PFSK-1 (cell line): ENCODE data around the gene BICD1.

Source experiments
- FOXP2 ChIP-seq: optimal IDR thresholded peaks from 2 replicates; pipeline ENCODE3; 2011; ENCODE audit warnings: borderline replicate concordance, control low read depth, inconsistent platforms; ENCODE audit not compliant: insufficient read depth; ENCODE audit errors: extremely low read length, extremely low read depth
- POLR2AphosphoS5 ChIP-seq: IDR thresholded peaks from 2 replicates; pipeline ENCODE4 v1.6.1; 2012; ENCODE audit warnings: low read depth, mild to moderate bottlenecking, control low read depth, low read length, moderate library complexity
- REST ChIP-seq, 2 experiments: IDR thresholded peaks; 2 replicates each; pipeline versions ENCODE4 v1.6.1 to v1.8.0; 2011 to 2012; ENCODE audit warnings: low read depth in 2 of 2, low read length in 2 of 2, control low read depth in 1 of 2, inconsistent platforms in 1 of 2, mild to moderate bottlenecking in 1 of 2, moderate library complexity in 1 of 2; ENCODE audit not compliant: insufficient read depth in 1 of 2
- SIN3A ChIP-seq: IDR thresholded peaks from 2 replicates; pipeline ENCODE4 v1.6.1; 2012; ENCODE audit warnings: mild to moderate bottlenecking, low read length, moderate library complexity, borderline replicate concordance; ENCODE audit not compliant: insufficient read depth
- TAF1 ChIP-seq: IDR thresholded peaks from 2 replicates; pipeline ENCODE4 v1.6.1; 2012; ENCODE audit warnings: low read length, control low read depth, borderline replicate concordance; ENCODE audit not compliant: insufficient read depth

- TF ChIP-seq POLR2AphosphoS5 (no peak), TAF1 (no peak), REST (IDR thresholded peaks at IDR 0.05; ENCODE audit: insufficient read depth in 1 of 2, low read depth in 2 of 2, low read length in 2 of 2) (no peak), SIN3A (no peak), FOXP2 (no peak)
Observed at GRCh38 chr12:32116897-32117296, 10.2 kb downstream of the BICD1 start.
